Measurements from ENCODE around the gene PRAMEF1. TPM values are rescaled to one million over a fixed set of nuclear protein-coding genes. Genes with fewer than 3 reads are reported as not detected.

Gene PRAMEF1
- polyA plus RNA-seq, 3 donors = not detected

DNA sequence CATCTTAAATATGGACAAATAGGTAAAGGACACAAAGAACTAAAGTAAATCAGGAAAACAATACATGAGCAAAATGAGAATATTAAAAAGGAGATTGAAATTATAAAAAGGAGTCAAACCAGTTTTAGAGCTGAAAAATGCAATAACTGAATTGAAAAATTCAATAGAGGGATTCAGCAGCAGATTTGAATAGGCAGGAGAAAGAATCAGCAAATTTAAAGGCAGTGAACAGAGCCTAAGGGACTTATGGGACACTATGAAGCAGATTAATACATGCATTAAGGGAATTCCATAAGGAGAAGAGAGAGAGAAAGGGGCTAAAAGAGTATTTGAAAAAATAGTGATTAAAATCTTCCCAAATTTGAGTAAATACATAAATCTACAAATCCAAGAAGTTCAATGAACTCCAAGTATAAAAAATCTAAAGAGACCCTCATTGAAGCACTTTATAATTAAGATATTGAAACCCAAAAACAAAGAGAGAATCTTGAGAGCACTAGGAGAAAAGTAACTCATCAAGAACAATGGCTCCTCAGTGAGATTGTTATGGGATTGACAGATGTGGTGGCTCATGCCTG lies 42.3 kb upstream of the PRAMEF1 start:
- TF ChIP-seq, protein P1, sequence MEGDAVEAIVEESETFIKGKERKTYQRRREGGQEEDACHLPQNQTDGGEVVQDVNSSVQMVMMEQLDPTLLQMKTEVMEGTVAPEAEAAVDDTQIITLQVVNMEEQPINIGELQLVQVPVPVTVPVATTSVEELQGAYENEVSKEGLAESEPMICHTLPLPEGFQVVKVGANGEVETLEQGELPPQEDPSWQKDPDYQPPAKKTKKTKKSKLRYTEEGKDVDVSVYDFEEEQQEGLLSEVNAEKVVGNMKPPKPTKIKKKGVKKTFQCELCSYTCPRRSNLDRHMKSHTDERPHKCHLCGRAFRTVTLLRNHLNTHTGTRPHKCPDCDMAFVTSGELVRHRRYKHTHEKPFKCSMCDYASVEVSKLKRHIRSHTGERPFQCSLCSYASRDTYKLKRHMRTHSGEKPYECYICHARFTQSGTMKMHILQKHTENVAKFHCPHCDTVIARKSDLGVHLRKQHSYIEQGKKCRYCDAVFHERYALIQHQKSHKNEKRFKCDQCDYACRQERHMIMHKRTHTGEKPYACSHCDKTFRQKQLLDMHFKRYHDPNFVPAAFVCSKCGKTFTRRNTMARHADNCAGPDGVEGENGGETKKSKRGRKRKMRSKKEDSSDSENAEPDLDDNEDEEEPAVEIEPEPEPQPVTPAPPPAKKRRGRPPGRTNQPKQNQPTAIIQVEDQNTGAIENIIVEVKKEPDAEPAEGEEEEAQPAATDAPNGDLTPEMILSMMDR (IDR thresholded peaks at IDR 0.05) = no peak
- no peak overlapping the region for H3K4me2 ChIP-seq (replicated peaks; ENCODE audit: extremely low read depth, low read length, poor library complexity, severe bottlenecking)

DNA sequence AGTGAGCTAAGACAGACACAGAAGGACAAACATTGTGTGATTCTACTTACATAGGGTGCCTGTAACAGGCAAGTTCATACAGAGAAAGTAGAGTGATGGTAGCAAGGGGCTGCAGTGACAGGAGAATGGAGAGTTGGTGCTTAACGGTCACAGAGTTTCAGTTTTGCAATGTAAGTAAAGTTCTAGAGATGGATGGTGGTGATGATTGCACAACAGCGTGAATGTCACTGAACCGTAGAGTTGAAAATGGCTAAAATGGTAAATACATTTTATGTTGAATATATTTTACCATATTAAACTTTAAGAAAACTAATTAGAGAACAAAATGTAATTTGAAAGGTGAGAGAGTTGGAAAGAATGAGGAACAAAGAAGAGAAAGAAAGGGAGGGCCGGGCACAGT lies 36.5 kb upstream of the PRAMEF1 start:
- peaks cover 0 to 9% (median 5%) of the 10 kb centered on the region in 7 donors for H3K9me3 Mint-ChIP-seq
- H2AFZ ChIP-seq (ENCODE audit: insufficient read depth, low read depth, low read length, poor library complexity, severe bottlenecking) = no peak overlapping the region
- H3K4me1 ChIP-seq (ENCODE audit: control insufficient read depth in 1 of 2, insufficient read depth in 2 of 2, low read length in 2 of 2) = no peaks in the 10 kb centered on the region
- H3K27ac Mint-ChIP-seq = no peak overlapping the region
- peaks cover 0 to 2% of the 10 kb centered on the region in 2 donors for H3K27me3 ChIP-seq (ENCODE audit: control insufficient read depth in 2 of 2, insufficient read depth in 2 of 2, low read length in 2 of 2)
- no peaks in the 10 kb centered on the region for H3K4me1 Mint-ChIP-seq
- TF ChIP-seq, protein P1 (IDR thresholded peaks at IDR 0.05) = no peak
- no peak for DNase-seq
- H3K9ac ChIP-seq (ENCODE audit: insufficient read depth, low read length, poor library complexity, severe bottlenecking) = no peak overlapping the region
- no peaks in the 10 kb centered on the region for H3K36me3 ChIP-seq (replicated peaks in 1 of 2; ENCODE audit: control insufficient read depth in 1 of 2, insufficient read depth in 2 of 2, low read length in 2 of 2)
- H3K9me3 ChIP-seq (replicated peaks in 1 of 2; ENCODE audit: control insufficient read depth in 1 of 2, insufficient read depth in 1 of 2, low read length in 2 of 2) = no peaks in the 10 kb centered on the region
- H3K4me3 Mint-ChIP-seq = no peak overlapping the region
- 100% methylated on average over 1 of the region's 4 CpGs for WGBS (ENCODE audit: insufficient coverage)
- intact Hi-C loops (cut with micrococcal nuclease) = no loop called here
- H3K27me3 Mint-ChIP-seq (ENCODE audit: low read depth in 3 of 3) = peaks cover 0 to 17% (median 11%) of the 10 kb centered on the region in 3 donors
- H3K79me2 ChIP-seq (ENCODE audit: insufficient read depth, low read length) = no peaks in the 10 kb centered on the region
- H3K4me3 ChIP-seq (replicated peaks in 1 of 3; ENCODE audit: low read depth in 2 of 3, low read length in 3 of 3) = no peak overlapping the region
- no peak overlapping the region for H3K27ac ChIP-seq (ENCODE audit: low read depth in 1 of 2, low read length in 2 of 2)
- H3K4me2 ChIP-seq (replicated peaks; ENCODE audit: extremely low read depth, low read length, poor library complexity, severe bottlenecking) = no peak overlapping the region
- H4K20me1 ChIP-seq (ENCODE audit: insufficient read depth, low read length) = no peaks in the 10 kb centered on the region
- no peaks in the 10 kb centered on the region for H3K36me3 Mint-ChIP-seq

More for the DNA sequence above, 42.3 kb upstream of the PRAMEF1 start:
- Histone ChIP-seq H2AFZ (ENCODE audit: insufficient read depth, low read depth, low read length, poor library complexity, severe bottlenecking) (no peak overlapping the region), H3K79me2 (ENCODE audit: insufficient read depth, low read length) (no peaks in the 10 kb centered on the region), H3K9me3 (replicated peaks in 1 of 2; ENCODE audit: control insufficient read depth in 1 of 2, insufficient read depth in 1 of 2, low read length in 2 of 2) (peaks cover 10 to 21% of the 10 kb centered on the region in 2 donors), H4K20me1 (ENCODE audit: insufficient read depth, low read length) (no peaks in the 10 kb centered on the region), H3K36me3 (replicated peaks in 1 of 2; ENCODE audit: control insufficient read depth in 1 of 2, insufficient read depth in 2 of 2, low read length in 2 of 2) (no peaks in the 10 kb centered on the region), H3K27me3 (ENCODE audit: control insufficient read depth in 2 of 2, insufficient read depth in 2 of 2, low read length in 2 of 2) (peaks cover 0 to 2% of the 10 kb centered on the region in 2 donors), H3K4me3 (replicated peaks in 1 of 3; ENCODE audit: low read depth in 2 of 3, low read length in 3 of 3) (no peak overlapping the region), H3K9ac (ENCODE audit: insufficient read depth, low read length, poor library complexity, severe bottlenecking) (no peak overlapping the region), H3K27ac (ENCODE audit: low read depth in 1 of 2, low read length in 2 of 2) (no peak overlapping the region), H3K4me1 (ENCODE audit: control insufficient read depth in 1 of 2, insufficient read depth in 2 of 2, low read length in 2 of 2) (no peaks in the 10 kb centered on the region)
- Mint-ChIP-seq H3K9me3 (peaks cover 13 to 31% (median 25%) of the 10 kb centered on the region in 7 donors), H3K27ac (no peak overlapping the region), H3K4me3 (no peak overlapping the region), H3K27me3 (ENCODE audit: low read depth in 3 of 3) (peaks cover 4 to 15% (median 10%) of the 10 kb centered on the region in 3 donors), H3K4me1 (no peaks in the 10 kb centered on the region), H3K36me3 (no peaks in the 10 kb centered on the region)
- no peak for DNase-seq
- intact Hi-C loops (cut with micrococcal nuclease) = no loop called here
